ENCODE data around the gene KIF4B.

DNA sequence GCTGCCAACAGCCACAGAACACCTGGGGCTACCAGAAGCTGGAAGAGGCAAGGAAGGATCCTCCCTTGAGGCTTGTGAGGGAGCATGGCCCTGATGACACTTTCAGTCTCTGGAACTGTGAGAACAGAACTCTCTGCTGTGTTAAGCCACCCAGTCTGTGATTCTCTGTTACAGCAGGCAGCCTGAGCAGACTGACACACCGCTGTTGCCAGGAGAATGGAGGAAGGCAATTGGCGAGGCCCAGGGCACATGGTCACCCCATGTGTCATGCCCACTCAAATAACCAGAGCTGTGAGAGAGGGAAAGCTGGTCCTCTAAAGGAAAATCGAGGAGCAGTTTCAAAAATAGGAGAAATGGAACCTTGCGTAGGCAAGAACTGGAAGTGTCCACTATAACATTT lies 12.0 kb upstream of the KIF4B start:
- TF ChIP-seq, protein P1, sequence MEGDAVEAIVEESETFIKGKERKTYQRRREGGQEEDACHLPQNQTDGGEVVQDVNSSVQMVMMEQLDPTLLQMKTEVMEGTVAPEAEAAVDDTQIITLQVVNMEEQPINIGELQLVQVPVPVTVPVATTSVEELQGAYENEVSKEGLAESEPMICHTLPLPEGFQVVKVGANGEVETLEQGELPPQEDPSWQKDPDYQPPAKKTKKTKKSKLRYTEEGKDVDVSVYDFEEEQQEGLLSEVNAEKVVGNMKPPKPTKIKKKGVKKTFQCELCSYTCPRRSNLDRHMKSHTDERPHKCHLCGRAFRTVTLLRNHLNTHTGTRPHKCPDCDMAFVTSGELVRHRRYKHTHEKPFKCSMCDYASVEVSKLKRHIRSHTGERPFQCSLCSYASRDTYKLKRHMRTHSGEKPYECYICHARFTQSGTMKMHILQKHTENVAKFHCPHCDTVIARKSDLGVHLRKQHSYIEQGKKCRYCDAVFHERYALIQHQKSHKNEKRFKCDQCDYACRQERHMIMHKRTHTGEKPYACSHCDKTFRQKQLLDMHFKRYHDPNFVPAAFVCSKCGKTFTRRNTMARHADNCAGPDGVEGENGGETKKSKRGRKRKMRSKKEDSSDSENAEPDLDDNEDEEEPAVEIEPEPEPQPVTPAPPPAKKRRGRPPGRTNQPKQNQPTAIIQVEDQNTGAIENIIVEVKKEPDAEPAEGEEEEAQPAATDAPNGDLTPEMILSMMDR (IDR thresholded peaks at IDR 0.05; ENCODE audit: extremely low read depth in 1 of 2, insufficient read depth in 1 of 2, low read depth in 1 of 2, low read length in 2 of 2): no peak
- TF ChIP-seq POLR2AphosphoS5 (IDR thresholded peaks at IDR 0.05; ENCODE audit: insufficient read depth, low read depth, low read length): no peak
- TF ChIP-seq, protein P2, sequence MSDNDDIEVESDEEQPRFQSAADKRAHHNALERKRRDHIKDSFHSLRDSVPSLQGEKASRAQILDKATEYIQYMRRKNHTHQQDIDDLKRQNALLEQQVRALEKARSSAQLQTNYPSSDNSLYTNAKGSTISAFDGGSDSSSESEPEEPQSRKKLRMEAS (IDR thresholded peaks at IDR 0.05; ENCODE audit: insufficient read depth, insufficient read length): no peak
- TF ChIP-seq GATA2 (IDR thresholded peaks at IDR 0.05; ENCODE audit: insufficient read depth, insufficient read length, low read depth, low read length): no peak
- no peak for TF ChIP-seq POLR2A (IDR thresholded peaks at IDR 0.05; ENCODE audit: low read depth, low read length)
- TF ChIP-seq FOS (IDR thresholded peaks at IDR 0.05; ENCODE audit: borderline replicate concordance, insufficient read depth, low read length): no peak
- TF ChIP-seq EZH2 (IDR thresholded peaks at IDR 0.05; ENCODE audit: borderline replicate concordance, low read depth, low read length, severe bottlenecking): no peak
- no peak for TF ChIP-seq MYC (IDR thresholded peaks at IDR 0.05; ENCODE audit: low read depth, low read length)
- TF ChIP-seq JUN (IDR thresholded peaks at IDR 0.05; ENCODE audit: borderline replicate concordance, insufficient read depth, insufficient read length, low read depth): no peak
